Germinal center (tissue), 1 donor: Measurements from ENCODE around the gene ZSWIM5.
"Not testable (repeated sequence)": the region's sequence is repeated elsewhere in the genome, so short reads cannot be mapped to it uniquely, and the experiment has no call there.

Experiments used
- DNase-seq: peaks from one replicate; pipeline ENCODE4 v3.0.0; 2012; ENCODE audit warnings: mixed read lengths, low spot score

ZSWIM5 gene

DNA sequence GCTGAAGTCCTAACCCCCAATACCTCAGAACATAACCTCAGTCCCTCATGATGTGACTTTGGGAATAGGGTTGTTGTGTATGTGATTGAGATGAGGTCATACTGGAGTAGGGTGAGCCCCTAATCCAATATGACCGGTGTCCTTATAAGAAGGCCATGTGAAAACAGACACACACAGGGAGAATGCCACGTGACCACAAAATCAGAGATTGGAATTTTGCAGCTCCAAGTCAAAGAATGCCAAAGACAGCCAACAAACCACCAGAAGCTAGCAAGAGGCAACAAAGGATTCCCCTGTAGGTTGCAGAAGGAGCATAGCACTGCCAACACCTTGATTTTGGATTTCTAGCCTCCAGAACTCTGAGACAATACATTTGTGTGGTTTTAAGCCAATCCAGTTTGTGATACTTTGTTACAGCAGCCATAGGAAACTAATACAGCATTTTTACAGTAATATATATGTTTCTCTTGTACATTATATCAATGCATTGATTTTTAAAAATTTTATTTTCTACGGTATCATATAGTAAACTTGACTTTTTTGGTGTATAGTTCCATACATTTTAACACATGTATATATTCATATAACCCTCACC lies 5.4 kb downstream of the ZSWIM5 start:
- DNase-seq: no peak

DNA sequence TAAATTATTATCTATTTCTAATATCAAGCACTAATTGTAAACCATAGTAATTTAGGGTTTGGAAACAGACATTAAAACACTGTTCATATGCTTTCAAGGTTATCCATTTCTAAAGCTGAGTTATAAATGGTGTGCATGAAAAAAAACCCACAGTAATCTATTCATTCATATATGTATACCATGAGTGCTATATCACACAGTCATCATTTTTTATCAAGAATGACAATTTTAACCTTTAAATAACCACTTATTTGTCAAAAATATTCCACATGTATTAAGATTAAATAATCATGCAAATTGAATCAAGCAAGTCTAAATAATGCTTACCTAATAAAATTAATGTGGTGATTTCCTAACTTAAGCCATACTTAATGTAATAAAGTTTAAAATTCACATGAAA lies 6.0 kb downstream of the ZSWIM5 start:
- DNase-seq: no peak

DNA sequence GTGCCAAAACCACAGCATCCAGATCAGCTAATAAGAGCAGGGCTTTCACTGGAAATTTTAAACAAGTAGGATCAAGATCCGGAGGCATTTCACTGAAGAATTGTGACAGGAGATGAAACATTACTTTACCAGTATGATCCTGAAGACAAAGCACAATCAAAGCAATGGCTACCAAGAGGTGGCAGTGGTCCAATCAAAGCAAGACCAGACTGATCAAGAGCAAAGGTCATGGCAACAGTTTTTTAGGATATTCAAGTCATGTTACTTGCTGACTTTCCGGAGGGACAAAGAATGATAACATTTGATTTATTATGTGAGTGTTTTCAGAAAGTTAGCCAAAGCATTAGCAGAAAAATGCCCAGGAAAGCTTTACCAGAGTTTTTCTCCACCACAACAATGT lies 8.2 kb downstream of the ZSWIM5 start:
- DNase-seq: no peak

DNA sequence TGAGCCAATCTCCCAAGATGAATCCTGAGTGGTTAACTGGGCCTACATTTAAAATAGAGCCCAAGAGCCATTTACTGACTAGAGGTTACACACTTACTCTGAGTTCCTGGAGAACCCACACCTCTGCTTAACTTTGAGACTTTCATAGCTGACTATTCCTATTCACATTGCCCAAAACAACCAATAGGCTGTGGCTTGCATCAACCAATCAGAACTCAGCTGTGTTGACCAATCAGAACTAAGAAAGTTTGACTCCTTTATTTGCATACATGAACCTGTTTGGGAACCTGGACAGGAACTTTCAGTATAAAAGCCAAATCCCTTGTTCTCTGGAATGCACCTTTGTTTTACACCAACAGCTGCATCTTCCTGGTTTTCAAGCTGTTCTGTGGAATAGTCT lies 9.5 kb downstream of the ZSWIM5 start:
- no peak for DNase-seq

DNA sequence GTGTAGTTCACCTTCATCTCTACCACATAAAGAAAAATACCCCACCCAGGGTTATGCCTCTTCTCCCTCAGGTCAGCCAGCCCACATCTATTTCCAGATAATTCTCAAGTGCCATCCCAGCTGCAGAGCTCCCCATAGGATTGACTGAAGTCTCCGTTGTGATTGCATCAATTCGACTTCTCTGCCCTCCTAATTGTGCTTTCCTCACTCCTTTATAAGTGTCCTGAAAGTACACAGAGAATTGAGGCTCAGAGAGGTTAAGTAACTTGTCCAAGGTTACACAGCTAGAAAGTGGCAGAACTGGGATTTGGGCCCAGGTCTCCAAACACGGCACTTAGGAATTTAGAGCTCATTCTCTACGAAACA lies 15.0 kb downstream of the ZSWIM5 start:
- no peak for DNase-seq

DNA sequence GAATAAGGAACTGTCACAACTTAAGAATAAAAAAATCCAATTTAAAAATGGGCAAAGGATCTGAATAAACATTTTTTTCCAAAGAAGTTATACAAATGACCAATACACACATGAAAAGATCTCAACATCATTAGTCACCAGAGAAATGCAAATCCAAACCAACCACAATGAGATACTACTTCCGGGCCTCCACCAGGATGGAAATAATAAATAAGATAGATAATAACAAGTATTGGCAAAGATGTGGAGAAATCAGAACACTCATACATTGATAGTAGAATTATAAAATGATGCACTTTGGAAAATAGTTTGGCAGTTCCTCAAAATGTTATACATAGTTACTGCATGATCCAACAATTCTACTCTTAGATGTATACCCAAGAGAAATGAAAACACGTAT lies 18.7 kb downstream of the ZSWIM5 start:
- no peak for DNase-seq

DNA sequence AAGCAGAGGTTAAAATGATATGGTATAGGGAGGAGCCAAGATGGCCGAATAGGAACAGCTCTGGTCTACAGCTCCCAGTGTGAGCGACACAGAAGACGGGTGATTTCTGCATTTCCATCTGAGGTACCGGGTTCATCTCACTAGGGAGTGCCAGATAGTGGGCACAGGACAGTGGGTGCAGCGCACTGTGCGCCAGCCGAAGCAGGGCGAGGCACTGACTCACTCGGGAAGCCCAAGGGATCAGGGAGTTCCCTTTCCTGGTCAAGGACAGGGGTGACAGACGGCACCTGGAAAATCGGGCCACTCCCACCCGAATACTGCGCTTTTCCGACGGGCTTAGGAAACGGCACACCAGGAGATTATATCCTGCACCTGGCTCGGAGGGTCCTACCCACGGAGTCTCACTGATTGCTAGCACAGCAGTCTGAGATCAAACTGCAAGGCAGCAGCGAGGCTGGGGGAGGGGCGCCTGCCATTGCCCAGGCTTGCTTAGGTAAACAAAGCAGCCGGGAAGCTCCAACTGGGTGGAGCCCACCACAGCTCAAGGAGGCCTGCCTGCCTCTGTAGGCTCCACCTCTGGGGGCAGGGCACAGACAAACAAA lies 26.4 kb downstream of the ZSWIM5 start:
- DNase-seq: not testable (repeated sequence)

DNA sequence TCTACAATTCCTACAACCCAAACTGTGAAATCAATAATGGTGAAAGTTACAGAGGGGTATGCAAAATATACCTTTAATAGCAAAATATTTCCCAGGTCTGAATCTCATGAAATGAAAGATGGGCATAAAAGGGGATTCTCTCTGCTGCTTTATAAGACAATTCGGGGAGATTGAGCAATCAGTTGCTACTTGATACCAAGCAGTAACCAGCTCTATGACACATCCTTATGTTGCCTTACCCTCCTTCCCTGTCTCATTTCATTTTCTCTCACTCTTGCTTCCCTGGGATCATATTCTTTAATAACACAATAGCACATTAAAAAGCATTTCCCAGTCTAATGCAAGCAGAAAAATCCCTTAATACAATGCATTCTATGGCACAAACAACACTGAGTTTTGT lies 29.0 kb downstream of the ZSWIM5 start:
- DNase-seq: no peak

DNA sequence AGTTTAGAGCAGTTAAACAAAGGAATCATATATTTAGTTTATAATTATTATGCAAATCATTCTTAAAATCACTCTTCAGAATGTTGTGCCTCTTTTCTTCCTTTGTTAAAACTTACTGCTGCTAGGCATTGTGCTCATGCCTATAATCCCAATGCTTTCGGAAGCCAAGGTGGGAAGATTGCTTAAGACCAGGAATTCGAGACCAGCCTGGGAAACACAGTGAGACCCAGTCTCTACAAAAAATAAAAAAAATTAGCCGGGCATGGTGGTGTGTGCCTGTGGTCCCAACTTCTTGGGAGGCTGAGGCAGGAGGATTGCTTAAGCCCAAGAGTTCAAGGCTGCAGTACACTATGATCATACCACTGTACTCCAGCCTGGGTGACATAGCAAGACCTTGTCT lies 33.6 kb downstream of the ZSWIM5 start:
- DNase-seq: no peak

DNA sequence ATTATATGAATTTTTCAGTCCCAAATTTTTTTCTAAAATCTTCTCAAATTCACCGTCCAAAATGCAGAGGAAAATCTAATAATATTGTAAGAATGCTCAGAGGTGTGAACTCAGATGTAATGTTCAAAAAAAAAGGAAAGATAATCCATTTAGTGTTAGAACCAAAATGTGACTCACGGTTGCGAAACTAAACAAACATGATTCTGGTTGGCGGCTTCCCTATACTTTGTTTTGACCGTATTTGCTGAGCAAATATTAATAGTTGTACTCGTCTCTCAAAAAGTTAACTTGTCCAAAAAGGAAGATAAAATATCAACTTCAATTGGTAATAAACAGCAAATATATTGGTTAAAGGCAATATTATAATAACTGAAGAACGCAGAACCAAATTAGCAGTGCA lies 34.4 kb downstream of the ZSWIM5 start:
- no peak for DNase-seq

DNA sequence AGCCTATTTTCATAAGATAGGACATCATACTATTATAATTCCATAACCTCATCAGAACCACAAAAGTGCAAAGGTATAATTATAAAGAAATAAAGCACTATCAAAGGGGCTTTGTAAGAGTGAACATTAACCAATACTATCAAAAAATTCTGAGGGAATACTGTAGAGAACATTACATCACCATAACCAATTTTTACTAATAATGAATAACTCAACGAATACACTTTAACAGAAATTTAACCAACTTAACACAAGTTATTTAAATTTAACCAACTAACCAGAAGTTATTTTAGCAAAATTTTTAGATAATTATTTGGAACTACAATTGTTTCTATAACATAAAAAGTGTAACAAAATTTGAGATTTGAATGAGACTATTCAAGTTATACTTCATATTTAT lies 34.8 kb downstream of the ZSWIM5 start:
- no peak for DNase-seq

DNA sequence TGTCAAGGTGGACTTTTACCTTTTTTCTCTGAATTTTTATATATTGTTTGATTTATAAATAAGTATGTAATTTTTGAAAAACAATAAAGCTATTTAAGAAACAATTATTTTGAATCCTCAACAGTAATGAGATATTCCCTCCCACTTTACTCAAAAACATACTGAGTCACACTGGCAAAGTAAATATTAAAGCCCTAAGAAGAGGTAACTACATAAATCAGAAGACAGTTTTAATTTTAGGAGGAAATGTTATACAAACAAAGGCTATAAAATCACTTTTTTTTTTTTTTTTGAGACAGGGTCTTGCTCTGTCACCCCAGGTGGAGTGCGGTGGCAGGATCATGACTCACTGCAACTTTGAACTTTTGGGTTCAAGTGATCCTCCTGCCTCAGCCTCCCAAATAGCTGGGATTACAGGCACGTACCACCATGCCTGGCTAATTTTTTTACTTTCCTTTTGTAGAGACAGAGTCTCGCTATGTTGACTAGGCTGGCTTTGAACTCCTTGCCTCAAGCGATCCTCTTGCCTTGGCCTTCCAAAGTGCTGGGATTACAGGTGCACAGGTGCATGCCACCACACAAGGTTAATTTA lies 36.2 kb downstream of the ZSWIM5 start:
- no peak for DNase-seq

DNA sequence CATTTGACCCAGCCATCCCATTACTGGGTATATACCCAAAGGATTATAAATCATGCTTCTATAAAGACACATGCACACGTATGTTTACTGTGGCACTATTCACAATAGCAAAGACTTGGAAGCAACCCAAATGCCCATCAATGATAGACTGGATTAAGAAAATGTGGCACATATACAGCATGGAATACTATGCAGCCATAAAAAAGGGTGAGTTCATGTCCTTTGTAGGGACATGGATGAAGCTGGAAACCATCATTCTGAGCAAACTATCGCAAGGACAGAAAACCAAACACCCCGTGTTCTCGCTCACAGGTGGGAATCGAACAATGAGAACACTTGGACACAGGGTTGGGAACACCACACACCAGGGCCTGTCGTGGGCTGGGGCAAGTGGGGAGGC lies 38.5 kb downstream of the ZSWIM5 start:
- DNase-seq: not testable (repeated sequence)

DNA sequence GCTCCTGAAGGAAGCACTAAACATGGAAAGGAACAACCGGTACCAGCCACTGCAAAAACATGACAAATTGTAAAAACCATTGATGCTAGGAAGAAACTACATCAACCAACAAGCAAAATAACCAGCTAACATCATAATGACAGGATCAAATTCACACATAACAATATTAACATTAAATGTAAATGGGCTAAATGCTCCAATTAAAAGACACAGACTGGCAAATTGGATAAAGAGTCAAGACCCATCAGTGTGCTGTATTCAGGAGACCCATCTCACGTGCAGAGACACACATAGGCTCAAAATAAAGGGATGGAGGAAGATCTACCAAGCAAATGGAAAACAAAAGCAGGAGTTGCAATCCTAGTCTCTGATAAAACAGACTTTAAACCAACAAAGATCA lies 42.1 kb downstream of the ZSWIM5 start:
- not testable (repeated sequence) for DNase-seq

DNA sequence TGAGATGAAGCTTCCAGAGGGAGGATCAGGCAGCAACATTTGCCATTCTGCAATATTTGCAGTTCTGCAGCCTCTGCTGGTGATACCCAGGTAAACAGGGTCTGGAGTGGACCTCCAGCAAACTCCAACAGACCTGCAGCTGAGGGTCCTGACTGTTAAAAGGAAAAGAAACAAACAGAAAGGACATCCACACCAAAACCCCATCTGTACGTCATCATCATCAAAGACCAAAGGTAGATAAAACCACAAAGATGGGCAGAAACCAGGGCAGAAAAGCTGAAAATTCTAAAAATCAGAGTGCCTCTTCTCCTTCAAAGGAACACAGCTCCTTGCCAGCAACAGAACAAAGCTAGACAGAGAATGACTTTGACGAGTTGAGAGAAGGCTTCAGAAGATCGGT lies 43.3 kb downstream of the ZSWIM5 start:
- DNase-seq: not testable (repeated sequence)

DNA sequence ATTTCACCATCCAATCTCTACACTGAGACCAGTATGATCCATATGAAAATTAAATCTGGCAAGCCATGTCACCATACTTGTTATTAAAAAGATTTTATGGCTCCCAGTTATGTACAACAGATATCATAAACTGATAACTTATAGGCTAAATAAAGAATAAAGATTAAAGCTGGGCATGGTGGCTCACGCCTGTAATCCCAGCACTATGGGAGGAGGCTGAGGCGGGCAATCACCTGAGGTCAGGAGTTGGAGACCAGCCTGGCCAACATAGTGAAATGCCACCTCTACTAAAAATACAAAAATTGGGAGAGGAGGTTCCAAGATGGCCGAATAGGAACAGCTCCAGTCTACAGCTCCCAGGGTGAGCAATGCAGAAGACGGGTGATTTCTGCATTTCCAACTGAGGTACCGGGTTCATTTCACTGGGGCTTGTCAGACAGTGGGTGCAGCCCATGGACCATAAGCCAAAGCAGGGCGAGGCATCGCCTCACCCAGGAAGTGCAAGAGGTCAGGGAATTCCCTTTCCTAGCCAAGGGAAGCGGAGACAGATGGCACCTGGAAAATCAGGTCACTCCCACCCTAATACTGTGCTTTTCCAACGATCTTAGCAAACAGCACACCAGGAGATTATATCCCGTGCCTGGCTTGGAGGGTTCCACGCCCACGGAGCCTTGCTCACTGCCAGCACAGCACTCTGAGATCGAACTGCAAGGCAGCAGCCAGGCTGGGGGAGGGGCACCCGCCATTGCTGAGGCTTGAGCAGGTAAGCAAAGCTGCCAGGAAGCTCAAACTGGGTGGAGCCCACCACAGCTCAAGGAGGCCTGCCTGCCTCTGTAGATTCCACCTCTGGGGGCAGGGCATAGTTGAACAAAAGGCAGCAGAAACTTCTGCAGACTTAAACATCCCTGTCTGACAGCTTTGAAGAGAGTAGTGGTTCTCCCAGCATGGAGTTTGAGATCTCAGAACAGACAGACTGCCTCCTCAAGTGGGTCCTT lies 44.1 kb downstream of the ZSWIM5 start:
- DNase-seq: not testable (repeated sequence)

DNA sequence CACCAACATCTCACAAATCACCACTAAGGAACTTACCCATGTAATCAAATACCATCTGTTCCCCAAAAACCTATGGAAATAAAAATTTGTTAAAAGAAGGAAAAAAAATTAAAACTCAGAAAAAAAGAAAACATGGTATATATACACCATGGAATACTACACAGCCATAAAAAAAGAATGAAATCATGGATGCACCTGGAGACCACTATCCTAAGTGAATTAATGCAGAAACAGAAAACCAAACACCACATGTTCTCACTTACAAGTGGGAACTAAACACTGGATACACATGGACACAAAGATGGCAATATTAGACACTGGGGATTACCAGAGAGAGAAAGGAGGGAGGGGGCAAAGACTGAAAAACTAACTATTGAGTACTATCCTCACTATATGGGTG lies 50.4 kb downstream of the ZSWIM5 start:
- no peak for DNase-seq

DNA sequence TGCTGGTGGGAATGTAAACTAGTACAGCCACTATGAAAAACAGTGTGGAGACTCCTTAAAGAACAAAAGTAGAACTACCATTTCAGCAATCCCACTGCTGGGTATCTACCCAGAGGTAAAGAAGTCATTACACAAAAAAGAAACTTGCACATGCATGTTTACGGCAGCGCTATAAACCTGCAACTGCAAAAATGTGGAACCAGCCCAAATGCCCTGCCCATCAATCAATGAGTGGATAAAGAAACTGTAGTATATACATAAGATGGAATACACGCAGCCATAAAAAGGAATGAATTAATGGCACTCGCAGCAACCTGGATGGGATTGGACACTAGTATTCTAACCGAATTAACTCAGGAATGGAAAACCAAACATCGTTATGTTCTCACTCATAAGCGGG lies 51.0 kb downstream of the ZSWIM5 start:
- DNase-seq: no peak

DNA sequence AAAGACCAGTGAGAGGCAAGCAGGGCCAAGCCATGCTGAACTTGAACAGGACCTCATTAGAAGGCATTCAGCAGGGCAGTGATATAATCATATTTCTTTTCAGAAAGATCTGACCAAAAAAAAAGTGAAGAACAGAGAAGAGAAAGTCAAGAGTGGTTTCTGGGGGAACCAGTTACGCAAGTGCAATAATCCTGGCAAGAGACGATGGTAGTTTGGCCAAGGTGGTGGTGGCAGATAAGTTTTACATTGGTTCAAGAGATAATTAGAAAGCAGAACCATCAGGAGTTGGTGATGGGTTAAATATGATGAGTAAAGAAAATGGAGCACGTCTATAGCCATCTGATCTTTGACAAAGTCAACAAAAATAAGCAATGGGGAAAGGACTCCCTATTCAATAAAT lies 54.3 kb downstream of the ZSWIM5 start:
- no peak for DNase-seq

DNA sequence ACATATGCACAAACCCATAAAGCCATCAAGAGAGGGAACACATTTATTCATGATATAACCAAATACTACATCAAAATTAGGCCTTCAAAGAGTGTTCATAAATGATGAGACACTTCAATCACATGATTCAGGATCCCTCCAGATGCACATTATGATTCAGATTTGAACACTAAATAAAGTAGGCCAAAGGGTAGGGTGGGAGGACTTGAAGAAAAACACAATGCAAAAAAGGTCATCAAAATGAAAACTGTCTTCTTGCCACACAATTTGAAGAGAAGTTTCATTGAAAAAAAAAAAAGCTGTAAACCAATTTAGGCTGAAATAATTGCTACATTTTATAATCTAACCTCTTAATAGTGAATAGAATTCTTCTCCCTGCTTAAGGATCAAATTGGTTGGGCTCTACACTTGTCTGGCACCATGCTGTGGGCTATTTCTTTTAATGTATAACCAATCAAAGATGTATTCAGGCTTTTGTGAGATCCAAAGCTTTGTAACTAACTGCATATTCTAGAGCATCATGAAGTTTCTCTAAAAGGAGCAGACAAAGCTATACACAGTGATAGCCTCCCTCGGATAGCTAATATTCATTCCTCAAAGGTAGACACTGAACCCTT lies 58.1 kb downstream of the ZSWIM5 start:
- no peak for DNase-seq

DNA sequence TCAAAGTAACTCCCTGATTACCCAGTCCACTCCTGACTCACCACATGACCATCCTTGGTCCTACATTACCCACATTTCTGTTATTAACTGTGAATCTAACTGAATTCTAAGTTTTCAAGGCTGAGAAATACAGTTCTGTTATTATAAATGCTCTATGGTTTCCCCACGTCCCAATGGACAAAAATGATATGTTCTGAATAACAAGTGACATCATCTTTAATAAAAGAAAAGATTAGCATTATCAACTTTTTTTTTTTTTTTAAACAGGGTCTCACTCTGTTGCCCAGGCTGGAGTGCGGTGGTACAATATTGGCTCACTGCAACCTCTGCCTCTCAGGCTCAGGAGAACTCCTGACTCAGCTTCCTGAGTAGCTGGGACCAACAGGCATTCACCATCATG lies 59.6 kb downstream of the ZSWIM5 start:
- DNase-seq: no peak

DNA sequence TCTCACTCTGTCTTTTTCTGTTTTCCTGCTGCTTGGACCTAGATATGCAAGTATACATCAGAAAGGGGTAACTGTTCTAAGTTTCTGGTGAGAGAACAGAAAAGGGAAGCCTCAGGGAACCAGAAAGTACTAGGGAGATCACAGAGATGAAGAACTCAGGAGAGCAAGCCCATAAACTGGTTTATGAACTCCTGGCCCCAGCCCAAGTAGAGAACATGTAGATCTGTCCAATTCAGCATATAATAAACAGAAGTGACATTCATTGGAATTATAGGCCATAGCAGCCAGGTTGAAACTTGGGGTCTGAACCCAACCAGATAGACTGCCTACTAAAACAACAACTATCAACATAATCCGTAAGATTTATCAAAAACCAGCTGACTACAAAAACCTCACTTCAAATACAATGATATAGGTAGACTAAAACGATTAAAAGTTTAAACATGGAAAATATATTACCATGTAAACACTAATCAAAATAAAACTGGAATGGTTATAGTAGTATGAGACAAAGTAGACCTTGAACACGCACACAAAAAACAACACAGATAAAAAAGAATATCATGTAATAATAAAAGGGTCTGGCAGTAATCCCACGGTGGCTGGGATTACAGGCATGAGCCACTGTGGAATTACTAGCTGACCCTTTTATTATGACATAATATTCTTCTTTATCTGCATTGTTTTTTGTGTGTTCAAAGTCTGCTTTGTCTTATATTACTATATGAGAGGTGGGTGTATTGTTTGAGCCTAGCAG lies 65.0 kb downstream of the ZSWIM5 start:
- DNase-seq: no peak
